HG03196 (cell line): ENCODE results near the gene GALNT9.
"Not testable (repeated sequence)": the region's sequence is repeated elsewhere in the genome, so short reads cannot be mapped to it uniquely, and the experiment has no call there.

Experiments used
- ATAC-seq: cut with Tn5 transposase; IDR thresholded peaks from one replicate; pipeline ENCODE4 v1.9.1; 2021; ENCODE audit not compliant: unreplicated experiment

Gene GALNT9

DNA sequence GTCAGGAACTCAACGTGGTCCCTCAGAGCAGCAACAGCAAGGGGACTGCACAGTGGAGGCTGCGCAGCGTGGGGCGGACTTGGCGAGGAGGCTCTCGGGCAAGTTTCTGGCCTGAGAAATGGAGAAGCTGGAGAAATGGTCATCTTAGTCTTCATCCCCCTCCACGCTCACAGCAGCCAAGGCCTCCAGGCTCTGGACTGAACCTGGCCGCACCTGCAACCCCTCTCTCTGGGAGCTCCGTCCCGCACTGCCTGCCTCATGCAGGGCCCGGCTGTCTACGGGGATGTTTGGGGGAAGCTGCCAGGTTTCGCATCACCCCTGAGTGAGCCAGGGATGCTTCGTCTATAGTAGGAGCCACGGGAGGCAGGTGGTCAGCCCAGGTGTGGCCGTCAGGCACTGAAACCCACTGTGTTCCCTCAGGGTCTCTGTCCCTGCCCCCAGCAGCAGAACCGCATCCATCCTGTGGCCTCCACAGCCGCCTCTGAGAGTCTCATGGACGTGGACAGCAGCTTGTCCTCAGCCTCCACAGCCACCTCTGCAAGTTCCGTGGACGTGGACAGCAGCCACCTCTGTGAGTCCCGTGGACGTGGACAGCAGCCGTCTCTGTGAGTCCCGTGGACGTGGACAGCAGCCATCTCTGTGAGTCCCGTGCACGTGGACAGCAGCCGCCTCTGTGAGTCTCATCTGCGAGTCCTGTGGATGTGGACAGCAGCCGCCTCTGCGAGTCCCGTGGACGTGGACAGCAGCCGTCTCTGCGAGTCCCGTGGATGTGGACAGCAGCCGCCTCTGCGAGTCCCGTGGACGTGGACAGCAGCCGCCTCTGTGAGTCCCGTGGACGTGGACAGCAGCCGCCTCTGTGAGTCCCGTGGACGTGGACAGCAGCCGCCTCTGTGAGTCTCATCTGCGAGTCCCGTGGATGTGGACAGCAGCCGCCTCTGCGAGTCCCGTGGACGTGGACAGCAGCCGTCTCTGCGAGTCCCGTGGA lies 29.1 kb upstream of the GALNT9 start:
- not testable (repeated sequence) for ATAC-seq

DNA sequence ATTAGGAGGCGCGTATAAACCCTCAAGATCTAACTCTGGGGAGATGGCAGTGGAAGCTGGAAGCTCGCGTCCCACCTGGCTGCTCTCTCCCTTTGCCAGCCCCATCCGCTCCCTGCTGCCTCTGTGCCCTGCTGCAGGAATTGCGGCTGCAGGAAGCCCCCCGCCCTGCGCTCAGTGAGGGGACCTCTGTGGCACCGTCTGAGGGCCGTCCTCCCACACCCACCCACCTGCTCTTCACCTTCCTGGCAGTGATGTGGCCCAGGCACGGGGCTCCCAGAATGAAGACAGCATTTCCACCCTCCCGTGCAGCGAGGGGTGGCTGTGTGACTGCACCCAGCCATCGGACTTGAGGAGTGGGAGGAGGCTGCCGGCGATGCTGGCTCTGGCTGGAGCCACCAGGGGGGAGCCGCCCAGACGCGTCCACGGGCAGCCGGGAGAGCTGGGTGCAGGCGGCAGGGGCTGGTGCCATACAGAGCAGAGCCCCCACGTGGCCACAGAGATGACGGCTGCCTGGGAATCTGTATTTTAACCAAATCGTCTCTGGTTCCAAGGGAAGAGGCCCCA lies 28.3 kb upstream of the GALNT9 start:
- no peak for ATAC-seq

DNA sequence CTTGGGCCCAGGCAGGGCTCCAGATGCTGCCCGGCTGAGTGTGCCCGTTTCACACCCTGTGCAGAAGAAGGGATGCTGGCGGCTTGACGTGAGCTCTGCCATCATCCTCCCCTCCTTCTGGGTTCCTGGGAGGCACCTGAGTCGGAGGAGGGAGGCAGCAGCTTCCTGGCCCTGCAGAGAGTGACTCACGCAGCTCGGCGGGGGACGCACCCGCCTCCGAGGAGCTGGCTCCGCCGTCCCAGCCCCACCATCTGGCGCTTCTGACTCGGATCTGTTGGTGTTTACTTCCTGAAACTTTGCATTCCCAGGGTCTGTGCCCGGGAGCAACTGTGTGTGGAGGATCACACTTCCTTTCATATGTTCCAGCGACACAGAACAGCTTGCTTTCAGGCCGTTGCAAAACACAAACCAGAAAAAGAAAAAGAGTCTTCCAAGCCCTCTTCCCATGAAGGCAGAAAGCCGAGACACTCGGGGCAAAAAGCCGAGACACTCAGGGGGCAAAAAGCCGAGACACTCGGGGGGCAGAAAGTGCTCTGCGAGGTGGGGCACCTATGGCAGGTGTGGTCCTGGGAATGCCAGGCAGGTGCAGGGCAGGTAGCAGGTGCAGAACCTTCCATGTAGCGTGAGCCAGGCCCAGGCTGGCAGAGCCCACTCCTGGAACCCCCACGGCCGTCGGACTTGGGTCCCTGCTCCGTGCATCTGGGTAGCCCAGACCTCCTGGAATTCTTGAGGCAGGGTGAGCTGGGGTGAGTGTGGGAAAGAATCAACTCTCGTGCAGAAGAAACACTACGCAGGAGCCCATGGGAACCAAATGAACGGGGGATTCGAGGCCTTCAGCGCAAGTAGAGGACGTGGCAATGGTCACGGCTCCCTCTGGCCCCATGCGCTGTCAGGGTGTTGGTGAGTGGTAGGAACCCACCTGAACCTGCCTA lies 27.6 kb upstream of the GALNT9 start:
- ATAC-seq, result no peak

DNA sequence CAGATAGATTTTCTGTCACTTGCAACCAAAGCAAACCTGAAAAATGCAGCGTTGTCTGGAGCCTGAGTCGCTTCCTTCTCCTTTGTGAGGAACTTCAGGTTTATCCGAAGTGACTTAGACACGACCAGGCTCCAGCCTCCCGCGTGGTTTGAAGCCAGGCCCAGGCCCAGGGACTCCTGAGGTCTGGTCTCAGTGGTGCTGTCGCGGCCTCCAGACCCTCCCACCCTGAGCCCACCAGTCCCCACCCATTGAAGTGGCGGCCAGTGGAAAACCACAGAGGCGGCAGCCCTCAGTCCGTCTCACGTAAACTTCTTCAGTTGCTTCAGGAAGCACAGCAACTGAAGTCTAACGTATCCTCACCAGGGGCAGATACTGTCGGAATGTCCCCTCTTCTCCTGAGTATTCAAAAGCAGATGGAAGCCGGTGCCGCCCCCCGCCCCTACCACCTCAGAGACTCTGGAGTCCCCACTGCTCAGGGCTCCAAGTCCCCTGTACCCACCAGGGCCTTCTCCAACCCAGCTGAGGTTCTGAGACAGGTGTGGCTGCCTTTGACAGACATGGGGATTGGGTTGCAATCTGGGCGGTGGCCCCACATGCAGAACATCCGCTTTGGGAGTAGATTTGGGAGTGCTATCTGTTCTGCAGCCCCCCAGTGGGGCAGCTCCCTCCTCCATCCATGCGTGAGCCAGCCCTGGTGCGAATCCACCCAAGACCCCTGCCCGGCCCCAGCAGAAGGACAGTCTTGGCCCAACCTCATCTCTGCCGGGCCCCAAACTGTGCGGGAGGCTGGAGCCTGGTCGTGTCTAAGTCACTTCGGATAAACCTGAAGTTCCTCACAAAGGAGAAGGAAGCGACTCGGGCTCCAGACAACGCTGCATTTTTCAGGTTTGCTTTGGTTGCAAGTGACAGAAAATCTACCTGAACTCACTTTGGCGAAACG lies 26.6 kb upstream of the GALNT9 start:
- no peak for ATAC-seq

- no peak for ATAC-seq
These were observed 25.7 kb upstream of the GALNT9 start for GRCh38 chr12:132354982-132355680.

- no peak for ATAC-seq
These were observed 25.0 kb upstream of the GALNT9 start for GRCh38 chr12:132354211-132354981.

DNA sequence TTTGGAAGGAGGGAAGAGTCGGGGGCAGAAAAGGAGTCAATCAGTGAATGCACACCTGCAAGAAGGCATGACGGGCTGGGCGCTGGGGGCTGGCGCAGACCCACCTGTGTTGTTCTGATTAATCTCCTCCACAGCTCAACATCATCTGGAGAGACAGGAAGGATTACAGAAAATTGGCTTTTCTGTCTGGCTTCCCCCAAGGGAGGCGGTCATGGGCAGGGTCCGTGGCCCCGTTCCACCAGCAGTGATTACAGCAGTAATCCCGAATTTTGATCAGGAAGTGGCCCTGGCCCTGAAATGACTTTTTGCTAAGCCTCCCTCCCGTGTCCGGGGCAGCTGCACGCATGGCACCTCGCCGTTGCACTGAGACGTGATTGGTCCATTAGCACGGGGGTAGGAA lies 24.4 kb upstream of the GALNT9 start:
- ATAC-seq, result no peak

DNA sequence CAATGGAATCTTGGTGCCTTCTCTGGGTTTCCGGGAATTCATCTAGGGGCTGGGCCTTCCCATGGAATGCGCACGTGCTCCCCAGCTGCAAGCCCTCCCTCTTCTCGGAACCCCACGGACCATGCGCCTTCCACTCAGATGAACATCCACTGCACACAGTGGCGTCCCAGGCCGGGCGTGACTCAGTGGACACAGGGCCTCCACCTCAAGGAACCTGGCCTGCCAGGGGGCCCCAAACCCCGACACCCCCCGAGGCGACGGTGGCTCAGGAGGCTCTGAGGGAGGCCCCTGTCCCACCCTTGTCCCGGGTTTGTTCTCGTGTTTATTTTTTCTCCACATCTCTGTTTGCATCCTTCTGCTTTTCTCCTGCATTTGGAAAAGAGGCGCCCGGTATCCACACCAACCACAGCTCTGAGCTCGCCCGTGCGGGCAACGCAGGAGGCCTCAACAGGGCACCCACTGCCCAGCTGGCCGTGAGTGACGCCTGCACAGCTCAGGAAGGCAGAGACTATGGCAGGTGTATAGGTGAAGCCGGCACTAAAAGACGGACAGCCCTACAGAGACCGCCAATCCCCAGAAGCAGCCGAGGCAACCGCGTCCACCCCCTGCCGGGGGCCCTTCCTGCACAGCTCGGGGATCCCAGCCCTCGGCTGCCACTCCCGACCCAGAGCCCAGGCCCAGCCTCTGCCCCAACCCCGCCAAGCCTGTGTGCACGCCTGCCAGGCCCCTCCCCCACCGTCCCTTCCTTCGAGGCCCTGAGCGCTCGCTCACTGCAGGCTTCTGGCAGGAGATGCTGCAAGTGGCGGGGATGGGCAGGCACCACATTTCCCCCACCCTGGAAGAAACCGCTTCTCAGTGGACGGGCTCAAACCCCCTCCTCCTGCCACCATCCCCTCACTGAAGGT lies 23.8 kb upstream of the GALNT9 start:
- ATAC-seq, result no peak

GRCh38 chr12:132351751-132352495 lies 22.5 kb upstream of the GALNT9 start:
- ATAC-seq, result no peak

DNA sequence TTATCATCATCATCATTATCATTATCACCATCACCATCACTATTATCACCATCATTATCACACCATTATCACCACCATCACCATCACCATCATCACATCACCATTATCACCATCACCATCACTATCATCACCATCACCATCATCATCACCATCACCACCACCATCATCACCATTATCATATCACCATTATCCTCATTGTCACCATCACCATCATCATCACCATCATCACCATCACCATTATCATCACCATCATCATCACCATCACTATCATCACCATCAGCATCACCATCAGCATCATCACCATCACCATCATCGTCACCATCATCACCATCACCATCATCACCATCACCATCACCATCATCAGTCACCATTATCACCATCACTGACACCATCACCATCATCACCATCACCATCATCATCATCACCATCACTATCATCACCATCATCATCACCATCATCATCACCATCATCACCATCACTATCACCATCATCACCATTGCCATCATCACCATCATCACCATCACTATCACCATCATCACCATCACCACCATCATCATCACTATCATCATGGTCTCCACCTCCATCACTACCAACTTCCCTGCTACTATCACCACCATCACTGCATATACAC lies 20.2 kb upstream of the GALNT9 start:
- ATAC-seq, result no peak

GRCh38 chr12:132348176-132348575 lies 18.8 kb upstream of the GALNT9 start:
- ATAC-seq, result no peak

DNA sequence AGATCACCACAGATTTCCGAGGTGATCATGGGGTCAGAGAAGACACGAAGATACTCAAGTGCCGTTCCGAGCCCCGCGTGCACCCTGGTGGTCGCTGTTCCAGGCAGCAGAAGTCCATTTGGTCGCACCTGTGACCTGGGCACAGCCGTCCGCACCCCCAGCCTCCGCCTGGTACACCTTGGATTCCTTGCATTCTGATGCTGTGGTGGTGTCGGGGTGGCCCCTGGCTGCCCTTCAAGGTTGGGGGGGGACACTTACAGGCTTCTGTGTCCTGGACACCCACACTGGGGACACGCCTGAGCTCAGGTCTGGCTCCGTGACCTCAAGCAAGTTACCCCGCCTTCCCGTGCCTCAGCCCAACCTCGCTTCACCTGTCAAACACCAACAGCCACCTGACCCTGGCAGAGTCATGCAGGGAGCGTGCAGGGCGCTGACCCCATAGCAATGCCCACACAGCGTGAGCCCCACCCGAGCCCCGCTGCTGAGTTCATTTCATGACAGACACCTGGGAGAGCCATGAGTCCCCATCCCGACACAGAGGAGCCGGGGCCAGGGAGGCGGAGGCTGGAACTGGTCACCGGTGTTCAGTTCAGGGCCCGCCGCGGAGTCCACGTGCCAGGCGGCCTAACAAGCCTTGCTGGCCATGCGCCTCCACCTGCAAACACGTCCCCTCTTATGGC lies 17.9 kb upstream of the GALNT9 start:
- ATAC-seq, result no peak

DNA sequence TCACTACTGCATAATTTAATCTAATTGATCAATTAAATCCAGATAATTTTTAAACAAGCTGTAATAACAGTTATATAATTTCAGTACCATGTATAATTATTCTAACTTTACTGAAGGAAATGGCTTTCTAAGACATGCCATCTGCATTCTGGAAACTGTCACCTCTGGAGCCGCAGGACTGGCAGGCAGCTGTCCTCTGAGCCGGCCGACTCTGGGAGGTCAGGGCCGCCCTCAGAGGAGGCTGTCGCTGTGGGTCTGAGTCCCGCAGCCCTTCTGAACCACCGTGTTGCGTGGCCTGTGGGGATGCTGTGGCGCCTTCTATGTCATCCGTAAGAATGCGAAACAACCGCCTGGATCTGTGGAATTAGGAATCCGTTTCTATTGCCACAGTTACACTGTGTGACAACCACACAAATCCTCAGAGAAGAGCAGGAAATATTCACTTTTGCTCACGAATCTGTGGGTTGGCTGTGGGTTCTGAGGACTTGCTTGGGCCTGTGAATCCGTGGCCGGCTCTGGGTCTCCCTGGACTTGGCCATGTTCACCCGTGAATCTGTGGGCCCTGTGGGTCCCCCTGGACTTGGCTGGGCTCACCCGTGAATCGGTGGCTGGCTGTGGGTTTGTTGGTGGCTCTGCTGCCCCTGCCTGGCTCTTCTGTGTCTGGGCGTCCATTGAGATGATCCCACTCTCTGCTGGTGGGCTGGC lies 17.2 kb upstream of the GALNT9 start:
- ATAC-seq, result no peak

GRCh38 chr12:132345561-132346200 lies 16.3 kb upstream of the GALNT9 start:
- ATAC-seq, result no peak

GRCh38 chr12:132345126-132345525 lies 15.7 kb upstream of the GALNT9 start:
- ATAC-seq, result no peak
